Left lung (tissue), 10 donors: ENCODE data around the gene SMC6. TPM values are rescaled to one million over a fixed set of nuclear protein-coding genes. Genes with fewer than 3 reads are reported as not detected.

ENCODE experiments used
- ATAC-seq: fragments of 200-7000 bp; cut with Tn5 transposase; one replicate; pipeline ENCODE4 v1.9.1; 2020; ENCODE audit warnings: moderate library complexity
- DNase-seq, 4 donors: peaks; one replicate each; pipeline ENCODE4 v3.0.0-alpha.2; 2013 to 2020
- H3K27ac ChIP-seq, 2 donors: fragments of 200-600 bp; sonication (generic) in 1 of 2; one replicate each; pipeline versions ENCODE4 v1.5.0 to v1.8.0; 2020 to 2021
- H3K27me3 ChIP-seq, 2 donors: fragments of 200-600 bp; sonication (generic) in 1 of 2; one replicate each; pipeline versions ENCODE4 v1.5.0 to v1.8.0; 2020 to 2021
- H3K36me3 ChIP-seq, 2 donors: fragments of 200-600 bp; sonication (generic) in 1 of 2; one replicate each; pipeline versions ENCODE4 v1.5.0 to v1.8.0; 2020 to 2021
- H3K4me1 ChIP-seq, 2 donors: fragments of 200-600 bp; one replicate each; pipeline ENCODE4 v1.8.0; 2021
- H3K4me3 ChIP-seq, 2 donors: fragments of 200-600 bp; sonication (generic) in 1 of 2; one replicate each; pipeline versions ENCODE4 v1.5.0 to v1.8.0; 2020 to 2021; ENCODE audit warnings: mild to moderate bottlenecking in 1 of 2
- H3K9me3 ChIP-seq, 2 donors: fragments of 200-600 bp; sonication (generic) in 1 of 2; one replicate each; pipeline versions ENCODE4 v1.5.0 to v1.8.0; 2020 to 2021
- CTCF ChIP-seq, 2 donors: fragments of 200-600 bp; sonication (generic) in 1 of 2; IDR thresholded peaks; one replicate each; pipeline versions ENCODE4 v1.5.0 to v1.8.0; 2021; ENCODE audit warnings: antibody characterized with exemption in 2 of 2
- intact Hi-C, 2 donors: fragments of 100-400 bp; cut with DNase I; formaldehyde crosslinking; loops; one replicate each; pipeline versions ENCODE4 v1.11.2 to v1.14.2; 2022
- polyA plus RNA-seq, 6 donors: library from polyadenylated mRNA; unstranded; fragments of 120-200 nt; gene quantifications; one replicate each; pipeline ENCODE4 v1.2.1, GENCODE V29; 2013; ENCODE audit not compliant: insufficient read length in 6 of 6
- total RNA-seq, 2 donors: library from RNA; stranded (reverse); fragmentation: NEBNext Ultra II Directional; extraction: Animal tissue kit (Norgen Biotek cat#: 25700); gene quantifications; one replicate each; pipeline ENCODE4 v1.2.1, GENCODE V29; 2021
- donor health status: DM: no; HTN: yes; CAD: no.
- donor health status: DM: no; HTN: no; CAD: no.

Gene SMC6
- total and polyA plus RNA-seq, 8 donors, result 18.5 to 68.3 (median 52.8) TPM

GRCh38 chr2:17719562-17720371 lies 33.8 kb downstream of the SMC6 start:
- peaks cover 0 to 65% of the 10 kb centered on the region in 2 donors for H3K36me3 ChIP-seq

GRCh38 chr2:17718689-17719088 lies 34.9 kb downstream of the SMC6 start:
- intact Hi-C loops, result loop anchor here in 1 of 2 donors (10.0 kb wide), 1 partner anchor 106 kb away; no protein-coding TSS in a partner anchor
- DNase-seq (no peak), ATAC-seq (no peak)
- Histone ChIP-seq H3K4me3 (no peak overlapping the region), H3K4me1 (no peaks in the 10 kb centered on the region), H3K36me3 (peaks cover 0 to 71% of the 10 kb centered on the region in 2 donors), H3K27me3 (no peaks in the 10 kb centered on the region), H3K27ac (no peak overlapping the region), H3K9me3 (no peaks in the 10 kb centered on the region)
- TF ChIP-seq CTCF (IDR thresholded peaks at IDR 0.05), result no peak

More at GRCh38 chr2:17719562-17720371, 33.8 kb downstream of the SMC6 start:
- Histone ChIP-seq H3K9me3 (no peaks in the 10 kb centered on the region), H3K27me3 (no peaks in the 10 kb centered on the region), H3K4me1 (no peaks in the 10 kb centered on the region), H3K4me3 (no peak overlapping the region), H3K27ac (no peak overlapping the region)
- peak in 1 of 4 donors; percentile 6 for DNase-seq
- ATAC-seq, result peak; percentile 64
- intact Hi-C loops, result loop anchor here in 1 of 2 donors (10.0 kb wide), 1 partner anchor 105 kb away; no protein-coding TSS in a partner anchor
- TF ChIP-seq CTCF (IDR thresholded peaks at IDR 0.05), result peak; percentile 69 to 84

GRCh38 chr2:17717666-17718065 lies 35.9 kb downstream of the SMC6 start:
- no peaks in the 10 kb centered on the region for H3K4me1 ChIP-seq
- TF ChIP-seq CTCF (IDR thresholded peaks at IDR 0.05), result no peak
- DNase-seq (no peak), ATAC-seq (no peak)
- no peak overlapping the region for H3K27ac ChIP-seq
- H3K4me3 ChIP-seq, result no peak overlapping the region
- no peaks in the 10 kb centered on the region for H3K27me3 ChIP-seq
- H3K9me3 ChIP-seq, result no peaks in the 10 kb centered on the region
- intact Hi-C loops, result loop anchor here in 1 of 2 donors (10.0 kb wide), 1 partner anchor 107 kb away; no protein-coding TSS in a partner anchor
- peaks cover 4 to 77% of the 10 kb centered on the region in 2 donors for H3K36me3 ChIP-seq

- no peak overlapping the region for H3K27ac ChIP-seq
- H3K9me3 ChIP-seq, result no peaks in the 10 kb centered on the region
- TF ChIP-seq CTCF (IDR thresholded peaks at IDR 0.05), result no peak
- no peak for ATAC-seq
- H3K4me3 ChIP-seq, result no peak overlapping the region
- no peaks in the 10 kb centered on the region for H3K27me3 ChIP-seq
- H3K36me3 ChIP-seq, result peaks cover 4 to 93% of the 10 kb centered on the region in 2 donors
- DNase-seq, result no peak
- intact Hi-C loops, result loop anchor here in 1 of 2 donors (10.0 kb wide), 1 partner anchor 112 kb away; no protein-coding TSS in a partner anchor
- no peaks in the 10 kb centered on the region for H3K4me1 ChIP-seq
Measured at GRCh38 chr2:17713291-17713690, 40.3 kb downstream of the SMC6 start.

GRCh38 chr2:17710547-17711248 lies 42.9 kb downstream of the SMC6 start:
- TF ChIP-seq CTCF (IDR thresholded peaks at IDR 0.05), result no peak
- intact Hi-C loops, result loop anchor here in 1 of 2 donors (10.0 kb wide), 1 partner anchor 114 kb away; no protein-coding TSS in a partner anchor
- no peak overlapping the region for H3K27ac ChIP-seq
- H3K9me3 ChIP-seq, result no peaks in the 10 kb centered on the region
- peaks cover 4 to 83% of the 10 kb centered on the region in 2 donors for H3K36me3 ChIP-seq
- DNase-seq (no peak), ATAC-seq (no peak)
- H3K27me3 ChIP-seq, result no peaks in the 10 kb centered on the region
- no peak overlapping the region for H3K4me3 ChIP-seq
- no peaks in the 10 kb centered on the region for H3K4me1 ChIP-seq
